Measurements from ENCODE around the gene TSC22D3. TPM values are rescaled to one million over a fixed set of nuclear protein-coding genes. Genes with fewer than 3 reads are reported as not detected.

Gene TSC22D3
- total RNA-seq, 2 donors from 2014 or later, result 79.1 to 88.1 TPM

DNA sequence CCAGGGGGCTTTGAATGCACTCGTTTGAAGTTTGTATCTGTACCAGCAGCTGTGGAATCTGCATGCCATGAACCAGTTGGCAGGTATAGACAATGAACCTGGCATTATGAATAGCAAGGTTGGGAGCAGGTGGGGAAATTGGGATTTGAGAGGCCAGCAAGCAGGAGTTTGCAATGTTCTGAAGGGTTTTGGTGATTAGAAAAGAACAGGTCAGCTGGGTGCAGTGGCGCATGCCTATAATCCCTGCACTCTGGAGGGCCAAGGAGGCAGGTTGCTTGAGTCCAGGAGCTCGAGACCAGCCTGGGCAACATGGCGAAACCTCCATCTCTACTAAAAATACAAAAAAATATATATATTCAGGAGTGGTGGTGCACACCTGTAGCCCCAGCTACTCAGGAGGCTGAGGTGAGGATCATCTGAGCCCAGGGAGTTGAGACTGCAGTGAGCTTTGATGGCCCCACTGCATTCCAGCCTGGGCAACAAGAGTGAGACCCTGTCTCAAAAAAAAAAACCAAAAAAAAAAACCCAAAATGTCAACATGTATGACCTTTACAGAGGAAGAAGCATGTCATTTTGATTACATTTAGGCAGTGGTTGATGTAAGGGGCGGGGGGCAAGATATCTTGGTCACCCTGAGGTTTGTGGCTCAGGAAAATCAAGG lies 63.9 kb downstream of the TSC22D3 start:
- H3K27me3 Mint-ChIP-seq (ENCODE audit: low read depth), result peaks cover 23% of the 10 kb centered on the region
- peak overlapping the region; percentile 97 for H3K27ac Mint-ChIP-seq
- no peak for ATAC-seq (replicated peaks in 1 of 2)
- no peaks in the 10 kb centered on the region for H3K9me3 Mint-ChIP-seq
- peaks cover 54% of the 10 kb centered on the region for H3K4me1 Mint-ChIP-seq (ENCODE audit: low read depth)
- H3K4me3 Mint-ChIP-seq, result peak overlapping the region; percentile 94 to 99
- H3K36me3 Mint-ChIP-seq (ENCODE audit: insufficient read depth in 2 of 2), result peaks cover 3 to 11% of the 10 kb centered on the region in 2 donors
- no peak for DNase-seq

DNA sequence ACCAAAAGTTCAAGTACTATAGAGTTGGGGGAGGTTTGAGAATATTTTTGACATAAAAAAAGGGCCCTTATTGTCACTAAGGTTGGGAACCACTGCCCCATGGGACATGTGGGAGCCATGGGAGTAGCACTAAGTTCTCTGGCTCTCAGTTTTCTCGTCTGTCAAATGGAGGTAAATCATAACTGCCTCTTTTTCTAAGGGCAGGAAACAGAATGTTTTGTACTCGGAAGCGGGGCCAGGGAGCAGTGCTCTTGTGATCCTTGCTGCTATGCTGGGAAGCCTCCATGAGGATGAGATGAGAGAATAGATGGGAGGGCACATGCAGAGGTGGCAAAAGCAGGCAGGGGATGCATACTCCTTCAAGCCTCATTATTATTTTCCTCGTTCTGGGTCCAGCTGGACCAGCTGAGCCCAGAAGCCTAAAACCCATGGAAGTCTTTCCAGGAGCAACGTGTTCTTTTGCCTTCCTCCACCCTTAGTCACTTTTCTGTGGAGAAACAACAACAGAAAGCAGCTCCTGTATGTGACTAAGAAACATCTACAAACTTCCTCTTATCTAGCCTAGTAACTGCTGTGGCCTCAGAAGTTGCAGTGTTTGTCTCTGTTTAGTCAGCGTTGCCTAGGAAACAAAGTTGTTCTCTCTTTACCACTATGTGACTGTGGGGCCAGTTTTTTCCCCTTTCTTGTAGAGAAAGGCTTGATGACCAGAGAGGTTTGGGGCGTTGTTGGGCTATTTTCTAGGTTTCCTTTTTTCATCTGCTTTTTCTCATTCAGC lies 64.8 kb downstream of the TSC22D3 start:
- Mint-ChIP-seq H3K36me3 (ENCODE audit: insufficient read depth in 2 of 2) (peaks cover 2 to 11% of the 10 kb centered on the region in 2 donors), H3K27ac (peak overlapping the region; percentile 97), H3K27me3 (ENCODE audit: low read depth) (peaks cover 23% of the 10 kb centered on the region), H3K9me3 (no peaks in the 10 kb centered on the region), H3K4me1 (ENCODE audit: low read depth) (peaks cover 58% of the 10 kb centered on the region), H3K4me3 (peak overlapping the region; percentile 94 to 99)
- peak; percentile 58 to 71 for DNase-seq
- ATAC-seq (replicated peaks in 1 of 2), result peak; percentile 90 to 95

DNA sequence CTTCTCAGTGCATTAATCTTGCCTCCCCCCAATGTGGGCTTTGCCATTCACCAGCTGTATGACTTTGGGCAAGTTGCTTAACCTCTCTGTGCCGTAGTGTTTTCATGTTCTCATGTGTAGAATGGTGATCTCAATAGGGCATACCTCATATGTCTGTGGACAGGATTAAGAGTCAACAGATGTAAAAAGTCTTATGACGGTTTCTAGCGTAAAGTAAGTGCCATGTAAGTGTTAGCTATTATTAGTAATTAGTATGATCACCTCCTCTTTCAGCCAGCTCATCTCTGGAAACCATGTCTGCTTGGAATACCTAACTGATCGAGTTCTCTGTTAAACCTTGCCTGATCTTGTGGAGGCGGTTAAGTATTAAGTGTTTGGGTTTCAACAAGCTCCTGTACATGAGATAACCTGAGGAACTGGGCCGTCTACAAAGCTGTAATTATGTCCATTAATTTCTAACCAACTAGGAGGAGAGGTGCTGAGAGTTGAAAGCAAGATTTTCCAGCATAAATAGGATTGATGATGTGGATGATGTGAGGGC lies 66.3 kb downstream of the TSC22D3 start:
- Mint-ChIP-seq H3K4me1 (ENCODE audit: low read depth) (peaks cover 46% of the 10 kb centered on the region), H3K27ac (no peak overlapping the region), H3K27me3 (ENCODE audit: low read depth) (peaks cover 23% of the 10 kb centered on the region), H3K4me3 (peak overlapping the region in 1 of 2 donors; percentile 4), H3K9me3 (no peaks in the 10 kb centered on the region), H3K36me3 (ENCODE audit: insufficient read depth in 2 of 2) (peaks cover 0 to 2% of the 10 kb centered on the region in 2 donors)
- ATAC-seq (replicated peaks in 1 of 2), result no peak
- no peak for DNase-seq

DNA sequence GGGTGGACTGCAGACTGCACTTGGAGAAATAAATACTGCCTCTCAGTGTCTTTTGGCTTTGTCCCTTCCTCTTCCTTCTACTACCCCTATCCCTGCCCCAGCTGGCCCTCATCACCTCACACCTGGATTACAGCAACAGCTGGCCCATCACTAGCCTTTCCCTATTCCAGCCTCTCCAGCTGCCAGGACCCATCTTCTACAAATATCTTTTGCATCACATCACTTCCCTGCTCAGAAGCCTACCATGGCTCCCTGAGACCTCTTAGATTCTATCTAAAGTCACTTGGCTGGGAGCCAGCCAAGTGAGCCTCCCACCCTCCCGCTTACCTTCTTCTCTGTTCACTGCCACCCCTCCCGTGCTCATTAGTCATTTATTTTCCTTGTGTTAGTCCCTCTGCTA lies 66.8 kb downstream of the TSC22D3 start:
- Mint-ChIP-seq H3K27me3 (ENCODE audit: low read depth) (peaks cover 29% of the 10 kb centered on the region), H3K27ac (no peak overlapping the region), H3K4me1 (ENCODE audit: low read depth) (peaks cover 42% of the 10 kb centered on the region), H3K9me3 (no peaks in the 10 kb centered on the region), H3K4me3 (no peak overlapping the region), H3K36me3 (ENCODE audit: insufficient read depth in 2 of 2) (peaks cover 0 to 2% of the 10 kb centered on the region in 2 donors)
- ATAC-seq (replicated peaks in 1 of 2), result no peak
- no peak for DNase-seq

DNA sequence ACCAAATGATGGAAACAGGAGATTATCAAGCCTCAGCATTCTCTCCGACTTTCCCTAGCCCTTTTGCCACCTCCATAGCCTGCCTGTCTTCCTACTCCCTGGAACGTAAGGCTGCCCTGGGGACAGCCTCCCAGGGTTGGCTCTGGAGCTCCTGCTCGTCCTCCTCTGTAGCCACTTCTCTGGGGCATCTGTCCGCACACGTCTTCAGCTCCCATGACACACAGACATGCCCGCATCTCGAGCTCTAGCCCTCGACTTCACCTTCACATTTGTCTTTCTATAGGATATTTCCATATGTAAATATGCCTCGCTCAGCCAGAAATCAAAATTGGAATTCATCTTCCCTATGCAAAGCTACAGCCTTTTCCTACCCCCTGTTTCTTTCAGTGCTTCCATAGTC lies 67.7 kb downstream of the TSC22D3 start:
- DNase-seq (no peak), ATAC-seq (replicated peaks in 1 of 2) (no peak)
- no peaks in the 10 kb centered on the region for H3K36me3 Mint-ChIP-seq (ENCODE audit: insufficient read depth in 2 of 2)
- no peaks in the 10 kb centered on the region for H3K9me3 Mint-ChIP-seq
- H3K27me3 Mint-ChIP-seq (ENCODE audit: low read depth), result peaks cover 29% of the 10 kb centered on the region
- no peak overlapping the region for H3K27ac Mint-ChIP-seq
- peaks cover 40% of the 10 kb centered on the region for H3K4me1 Mint-ChIP-seq (ENCODE audit: low read depth)
- no peak overlapping the region for H3K4me3 Mint-ChIP-seq

DNA sequence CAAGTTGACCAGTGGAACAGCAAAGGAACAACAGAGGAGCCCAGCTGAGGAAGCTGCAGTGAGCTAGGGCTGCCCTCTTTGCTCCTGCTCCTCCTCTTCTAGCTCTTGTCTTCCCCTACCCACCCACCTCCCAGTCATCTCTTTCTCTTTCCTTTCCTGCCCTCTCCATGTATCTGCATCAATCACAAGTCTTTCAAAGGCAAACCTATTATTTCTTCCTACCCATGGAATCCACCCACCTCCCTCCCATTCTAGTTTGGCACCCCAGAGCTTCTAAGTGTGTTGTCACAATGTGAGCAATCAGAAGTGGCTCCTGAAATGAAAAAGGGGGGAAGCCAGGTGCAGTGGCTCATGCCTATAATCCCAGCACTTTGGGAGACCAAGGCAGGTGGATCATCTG lies 69.3 kb downstream of the TSC22D3 start:
- Mint-ChIP-seq H3K36me3 (ENCODE audit: insufficient read depth in 2 of 2) (no peaks in the 10 kb centered on the region), H3K4me1 (ENCODE audit: low read depth) (peaks cover 24% of the 10 kb centered on the region), H3K27ac (no peak overlapping the region), H3K9me3 (no peaks in the 10 kb centered on the region), H3K27me3 (ENCODE audit: low read depth) (peaks cover 29% of the 10 kb centered on the region), H3K4me3 (no peak overlapping the region)
- no peak for DNase-seq
- no peak for ATAC-seq (replicated peaks in 1 of 2)

DNA sequence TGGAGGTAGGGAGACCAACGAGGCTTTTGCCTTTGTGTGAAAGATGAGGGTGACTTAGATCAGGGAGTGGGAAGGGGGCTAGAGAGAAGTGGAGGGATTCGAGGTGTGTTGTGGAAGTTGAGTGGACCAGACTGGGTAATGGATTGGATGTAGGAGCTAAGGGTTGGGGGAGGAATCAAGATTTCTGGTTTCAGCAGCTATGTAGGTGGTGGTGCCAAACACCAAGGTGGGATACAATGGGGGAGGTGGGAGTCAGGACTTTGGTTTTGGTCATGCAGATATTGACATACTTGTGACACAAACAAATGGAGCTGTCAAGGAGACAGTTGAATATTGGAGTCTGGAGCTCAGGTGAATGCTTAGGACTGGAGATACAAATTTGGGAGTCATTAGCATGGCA lies 71.0 kb downstream of the TSC22D3 start:
- no peak overlapping the region for H3K27ac Mint-ChIP-seq
- peaks cover 21% of the 10 kb centered on the region for H3K4me1 Mint-ChIP-seq (ENCODE audit: low read depth)
- no peak for DNase-seq
- peaks cover 41% of the 10 kb centered on the region for H3K27me3 Mint-ChIP-seq (ENCODE audit: low read depth)
- H3K4me3 Mint-ChIP-seq, result no peak overlapping the region
- no peaks in the 10 kb centered on the region for H3K36me3 Mint-ChIP-seq (ENCODE audit: insufficient read depth in 2 of 2)
- H3K9me3 Mint-ChIP-seq, result no peaks in the 10 kb centered on the region
- no peak for ATAC-seq (replicated peaks in 1 of 2)

DNA sequence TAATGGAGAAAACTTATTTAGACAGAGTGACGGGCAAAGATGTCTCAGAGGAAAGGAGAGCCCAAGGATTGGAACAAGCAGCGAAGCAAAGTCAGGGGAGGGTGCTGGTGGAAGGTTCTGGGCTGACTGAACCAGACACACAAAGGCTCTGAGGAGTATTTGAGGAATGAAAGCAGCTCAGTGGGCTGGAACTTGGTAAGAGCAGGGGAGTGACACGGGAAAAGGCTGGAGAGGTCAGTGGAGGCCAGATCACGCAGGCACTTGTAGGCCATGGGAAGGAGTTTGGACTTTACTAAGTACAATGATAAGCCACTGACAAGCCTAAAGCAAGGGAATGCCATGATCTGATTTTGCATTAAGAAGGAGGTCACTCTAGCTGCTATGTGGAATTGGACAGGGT lies 71.4 kb downstream of the TSC22D3 start:
- ATAC-seq (replicated peaks in 1 of 2) (no peak), DNase-seq (no peak)
- H3K9me3 Mint-ChIP-seq, result no peaks in the 10 kb centered on the region
- H3K4me3 Mint-ChIP-seq, result no peak overlapping the region
- no peaks in the 10 kb centered on the region for H3K36me3 Mint-ChIP-seq (ENCODE audit: insufficient read depth in 2 of 2)
- peak overlapping the region; percentile 86 for H3K27ac Mint-ChIP-seq
- peaks cover 20% of the 10 kb centered on the region for H3K4me1 Mint-ChIP-seq (ENCODE audit: low read depth)
- peaks cover 43% of the 10 kb centered on the region for H3K27me3 Mint-ChIP-seq (ENCODE audit: low read depth)

DNA sequence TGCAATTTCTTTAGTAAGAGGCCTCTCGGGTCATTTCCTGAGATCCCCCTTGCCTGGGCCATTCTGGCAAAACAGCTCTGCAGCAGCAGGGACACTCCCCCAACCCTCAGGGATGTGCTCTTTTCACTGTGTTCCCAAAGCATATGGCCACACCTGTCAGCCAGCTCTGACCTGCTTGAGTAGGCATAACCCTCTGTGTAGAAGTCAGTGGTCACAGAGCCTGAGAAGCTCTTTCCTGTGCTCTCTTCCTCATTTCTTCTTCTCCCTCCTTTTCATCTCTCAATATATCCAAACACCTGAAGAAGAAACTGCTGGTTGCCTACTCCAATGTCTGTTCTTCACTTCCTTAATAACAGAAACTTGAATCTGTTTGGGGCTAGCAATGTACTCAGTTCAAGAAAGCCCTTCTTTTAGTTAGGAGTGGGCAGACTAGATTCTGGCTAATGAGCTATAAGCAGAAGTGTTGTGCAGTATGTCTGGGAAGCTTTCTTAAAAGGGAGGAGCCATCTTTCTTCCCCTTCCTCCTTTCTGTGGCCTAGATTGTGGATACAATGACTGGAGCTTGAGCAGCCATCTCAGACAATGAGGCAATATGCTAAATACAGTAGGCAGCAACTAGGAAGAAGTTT lies 74.0 kb downstream of the TSC22D3 start:
- H3K27ac Mint-ChIP-seq, result no peak overlapping the region
- H3K9me3 Mint-ChIP-seq, result no peaks in the 10 kb centered on the region
- H3K4me1 Mint-ChIP-seq (ENCODE audit: low read depth), result peaks cover 17% of the 10 kb centered on the region

DNA sequence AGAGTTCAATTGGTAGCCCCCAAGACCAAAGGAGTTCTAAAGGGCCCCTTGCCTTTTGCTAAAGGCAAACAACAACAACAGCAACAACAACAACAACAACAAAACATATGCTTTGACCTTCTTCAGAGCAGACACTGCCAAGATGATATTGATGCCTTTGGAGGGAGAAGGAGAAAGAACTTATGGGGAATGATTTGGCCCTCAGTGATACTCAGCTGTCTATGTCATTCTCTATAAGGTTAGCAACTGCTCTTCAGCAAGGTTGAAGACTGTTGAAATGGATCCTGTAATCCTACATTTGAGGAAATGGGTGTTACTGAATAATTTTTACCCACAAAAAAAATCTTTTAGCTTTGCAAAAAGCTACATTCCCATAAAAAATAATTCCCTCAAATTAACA lies 74.8 kb downstream of the TSC22D3 start:
- H3K36me3 Mint-ChIP-seq (ENCODE audit: insufficient read depth in 2 of 2), result no peaks in the 10 kb centered on the region
- ATAC-seq (replicated peaks in 1 of 2) (no peak), DNase-seq (no peak)
- peaks cover 29% of the 10 kb centered on the region for H3K27me3 Mint-ChIP-seq (ENCODE audit: low read depth)
- peak overlapping the region; percentile 44 for H3K27ac Mint-ChIP-seq
- peaks cover 10% of the 10 kb centered on the region for H3K4me1 Mint-ChIP-seq (ENCODE audit: low read depth)
- no peak overlapping the region for H3K4me3 Mint-ChIP-seq
- H3K9me3 Mint-ChIP-seq, result no peaks in the 10 kb centered on the region

More for the DNA sequence above, 74.0 kb downstream of the TSC22D3 start:
- no peak overlapping the region for H3K4me3 Mint-ChIP-seq
- no peak for ATAC-seq (replicated peaks in 1 of 2)
- H3K36me3 Mint-ChIP-seq (ENCODE audit: insufficient read depth in 2 of 2), result no peaks in the 10 kb centered on the region
- peaks cover 29% of the 10 kb centered on the region for H3K27me3 Mint-ChIP-seq (ENCODE audit: low read depth)
- DNase-seq, result no peak

DNA sequence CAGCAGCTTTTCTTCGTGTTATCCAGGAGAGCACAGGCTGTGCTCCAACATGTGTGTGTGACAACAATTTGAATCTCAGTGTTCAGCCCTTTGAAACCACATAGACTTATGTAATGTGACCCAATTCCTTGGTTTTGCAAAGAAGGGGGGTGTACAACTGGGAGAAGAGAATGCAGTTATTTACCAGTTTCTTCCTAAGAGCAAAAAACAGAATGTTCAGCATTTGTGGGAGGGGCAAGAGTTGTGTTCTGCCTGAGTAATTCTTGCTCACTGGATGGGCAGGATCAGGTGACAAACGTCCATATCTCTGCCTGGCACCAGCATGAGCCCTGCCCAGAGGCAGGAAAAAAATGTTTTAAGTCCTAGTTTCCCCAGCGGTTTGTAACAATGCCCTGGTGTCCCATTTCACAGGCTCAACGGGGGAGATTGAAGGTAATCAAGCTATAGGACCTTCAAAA lies 75.2 kb downstream of the TSC22D3 start:
- ATAC-seq (replicated peaks in 1 of 2) (no peak), DNase-seq (no peak)
- H3K9me3 Mint-ChIP-seq, result no peaks in the 10 kb centered on the region
- H3K4me3 Mint-ChIP-seq, result no peak overlapping the region
- H3K36me3 Mint-ChIP-seq (ENCODE audit: insufficient read depth in 2 of 2), result no peaks in the 10 kb centered on the region
- peaks cover 32% of the 10 kb centered on the region for H3K27me3 Mint-ChIP-seq (ENCODE audit: low read depth)
- peak overlapping the region; percentile 44 for H3K27ac Mint-ChIP-seq
- peaks cover 10% of the 10 kb centered on the region for H3K4me1 Mint-ChIP-seq (ENCODE audit: low read depth)

DNA sequence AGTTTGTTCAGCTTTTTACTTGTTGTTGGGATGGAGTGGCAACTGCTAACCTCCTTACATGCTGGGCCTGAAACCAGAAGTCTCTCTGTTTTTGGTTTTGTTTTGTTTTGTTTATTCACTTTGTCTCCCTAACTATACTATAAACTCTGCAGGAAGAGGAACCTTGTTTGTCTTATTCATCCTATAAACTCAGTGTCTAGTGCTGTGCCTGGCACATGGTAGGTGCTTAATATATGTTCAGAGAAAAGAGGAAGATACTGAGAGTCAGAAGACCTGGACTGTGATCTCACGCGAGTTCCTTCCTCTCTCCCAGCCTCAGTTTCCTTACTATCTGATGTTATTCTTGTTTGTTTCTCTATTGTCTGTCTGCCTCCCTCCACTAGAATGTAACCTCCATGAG lies 76.0 kb downstream of the TSC22D3 start:
- Mint-ChIP-seq H3K4me3 (no peak overlapping the region), H3K27ac (peak overlapping the region; percentile 82), H3K4me1 (ENCODE audit: low read depth) (peaks cover 10% of the 10 kb centered on the region), H3K9me3 (no peaks in the 10 kb centered on the region), H3K27me3 (ENCODE audit: low read depth) (peaks cover 31% of the 10 kb centered on the region), H3K36me3 (ENCODE audit: insufficient read depth in 2 of 2) (no peaks in the 10 kb centered on the region)
- DNase-seq, result no peak
- no peak for ATAC-seq (replicated peaks in 1 of 2)

DNA sequence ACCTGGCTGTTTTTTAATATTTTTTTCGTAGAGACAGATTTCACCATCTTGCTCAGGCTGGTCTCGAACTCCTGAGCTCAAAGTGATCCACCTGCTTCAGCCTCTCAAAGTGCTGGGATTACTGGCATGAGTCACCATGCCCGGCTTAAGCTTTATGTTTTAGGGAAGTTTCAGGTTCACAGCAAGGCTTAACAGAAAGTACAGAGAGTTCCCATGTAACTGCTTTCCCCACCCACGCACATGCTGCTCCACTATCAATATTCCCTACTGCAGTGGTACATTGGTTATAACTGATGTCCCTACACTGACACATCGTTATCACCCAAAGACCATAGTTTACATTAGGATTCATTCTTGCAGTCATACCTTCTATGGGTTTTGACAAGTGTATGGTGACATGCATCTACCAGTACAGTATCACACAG lies 84.6 kb downstream of the TSC22D3 start:
- H3K4me3 Mint-ChIP-seq, result no peak overlapping the region
- H3K4me1 Mint-ChIP-seq (ENCODE audit: low read depth), result peaks cover 10% of the 10 kb centered on the region
- peaks cover 29% of the 10 kb centered on the region for H3K27me3 Mint-ChIP-seq (ENCODE audit: low read depth)
- H3K36me3 Mint-ChIP-seq (ENCODE audit: insufficient read depth in 2 of 2), result no peaks in the 10 kb centered on the region
- DNase-seq, result no peak
- H3K9me3 Mint-ChIP-seq, result no peaks in the 10 kb centered on the region
- no peak overlapping the region for H3K27ac Mint-ChIP-seq
- ATAC-seq (replicated peaks in 1 of 2), result no peak
